CD4-positive, alpha-beta T cell (primary cell): Measurements from ENCODE around the gene GTF2A1L. TPM values are rescaled to one million over a fixed set of nuclear protein-coding genes. Genes with fewer than 3 reads are reported as not detected.

Source experiments
- ATAC-seq: fragments of 200-7000 bp; cut with Tn5 transposase; one replicate; pipeline ENCODE4 v1.10.0; 2022; ENCODE audit warnings: mild to moderate bottlenecking; ENCODE audit not compliant: poor library complexity
- CTCF ChIA-PET: fragments of 350-600 bp; sonication (Branson Sonifier 250); formaldehyde crosslinking; loops from one replicate; lab custom pipeline; 2021; ENCODE audit warnings: antibody characterized with exemption, inconsistent platforms; lab: Charles Lee
- POLR2A ChIA-PET: fragments of 350-600 bp; sonication (Branson Sonifier 250); formaldehyde crosslinking; loops from one replicate; lab custom pipeline; 2021; ENCODE audit warnings: antibody characterized with exemption, inconsistent platforms; lab: Charles Lee
- DNase-seq, 14 experiments: peaks; one replicate each; pipeline ENCODE4 v3.0.0-alpha.2; 2013 to 2020; ENCODE audit warnings: mixed read lengths in 2 of 14
- H3K27ac ChIP-seq, 2 donors: one replicate each; pipeline versions ENCODE4 v1.5.1 to v1.7.0; 2013; ENCODE audit warnings: low read length in 2 of 2, low read depth in 1 of 2, mild to moderate bottlenecking in 1 of 2
- H3K27me3 ChIP-seq, 2 experiments: 1 replicate in 1 of 2; 2 replicates in 1 of 2; pipeline versions ENCODE4 v1.6.1 to v1.7.0; 2013; ENCODE audit warnings: low read length in 2 of 2, control low read depth in 1 of 2, mild to moderate bottlenecking in 1 of 2, moderate library complexity in 1 of 2; ENCODE audit not compliant: insufficient read depth in 2 of 2, control insufficient read depth in 1 of 2
- H3K36me3 ChIP-seq: one replicate; pipeline ENCODE4 v1.6.1; 2013; ENCODE audit warnings: low read length, control low read depth; ENCODE audit not compliant: insufficient read depth
- H3K4me1 ChIP-seq: one replicate; pipeline ENCODE4 v1.6.1; 2013; ENCODE audit warnings: low read length, control low read depth; ENCODE audit not compliant: insufficient read depth
- H3K4me3 ChIP-seq: one replicate; pipeline ENCODE4 v1.5.1; 2013; ENCODE audit warnings: mild to moderate bottlenecking, low read length, moderate library complexity
- H3K9me3 ChIP-seq, 2 experiments: 1 replicate in 1 of 2; 2 replicates in 1 of 2; pipeline versions ENCODE4 v1.6.1 to v1.7.0; 2013; ENCODE audit warnings: low read length in 2 of 2, mild to moderate bottlenecking in 2 of 2, control low read depth in 1 of 2, moderate library complexity in 1 of 2; ENCODE audit not compliant: control insufficient read depth in 1 of 2, insufficient read depth in 1 of 2
- H3K27ac Mint-ChIP-seq: one replicate; pipeline ENCODE4 v1.8.0; 2020; ENCODE audit warnings: mixed read lengths
- H3K27me3 Mint-ChIP-seq: one replicate; pipeline ENCODE4 v1.8.0; 2021; ENCODE audit warnings: mixed read lengths
- H3K36me3 Mint-ChIP-seq: one replicate; pipeline ENCODE4 v1.8.0; 2021; ENCODE audit warnings: low read depth, mixed read lengths
- H3K4me1 Mint-ChIP-seq: one replicate; pipeline ENCODE4 v1.8.0; 2021; ENCODE audit warnings: low read depth, mixed read lengths
- H3K4me3 Mint-ChIP-seq: one replicate; pipeline ENCODE4 v1.8.0; 2020; ENCODE audit warnings: mild to moderate bottlenecking, mixed read lengths
- H3K9me3 Mint-ChIP-seq: one replicate; pipeline ENCODE4 v1.8.0; 2020; ENCODE audit warnings: mixed read lengths
- intact Hi-C, 2 experiments: fragments of 100-400 bp; cut with DNase I in 1 of 2; cut with micrococcal nuclease in 1 of 2; formaldehyde crosslinking; loops; one replicate each; pipeline versions ENCODE4 v1.15.1 to v1.9.0; 2023 to 2025; cut with DNase I, micrococcal nuclease
- total RNA-seq, 174 experiments: library from RNA in 2 of 174; stranded (reverse) in 2 of 174; gene quantifications; one replicate each; pipeline ENCODE4 v1.2.3 and lab custom pipeline; 2021 to 2026
- TF ChIP-seq, protein P1 (sequence below): fragments of 200-600 bp; IDR thresholded peaks from one replicate; pipeline ENCODE4 v1.8.0; 2022; ENCODE audit warnings: antibody characterized with exemption, mild to moderate bottlenecking

Gene GTF2A1L
- total RNA-seq, 2 experiments from 2014 or later: not detected

- H3K27ac ChIP-seq: no peak overlapping the region
- ChIA-PET POLR2A (no interaction called here), CTCF (no interaction called here)
- Mint-ChIP-seq H3K4me1 (no peaks in the 10 kb centered on the region), H3K27me3 (peaks cover 5% of the 10 kb centered on the region), H3K4me3 (no peak overlapping the region), H3K9me3 (no peaks in the 10 kb centered on the region), H3K27ac (no peak overlapping the region), H3K36me3 (no peaks in the 10 kb centered on the region)
- no peak overlapping the region for H3K4me3 ChIP-seq
- intact Hi-C loops: no loop called here
- DNase-seq: no peak
- no peaks in the 10 kb centered on the region for H3K36me3 ChIP-seq
- ATAC-seq: no peak
- H3K9me3 ChIP-seq: no peaks in the 10 kb centered on the region
- peaks cover 0 to 2% of the 10 kb centered on the region in 2 experiments for H3K27me3 ChIP-seq
- H3K4me1 ChIP-seq: no peaks in the 10 kb centered on the region
- TF ChIP-seq, protein P1, sequence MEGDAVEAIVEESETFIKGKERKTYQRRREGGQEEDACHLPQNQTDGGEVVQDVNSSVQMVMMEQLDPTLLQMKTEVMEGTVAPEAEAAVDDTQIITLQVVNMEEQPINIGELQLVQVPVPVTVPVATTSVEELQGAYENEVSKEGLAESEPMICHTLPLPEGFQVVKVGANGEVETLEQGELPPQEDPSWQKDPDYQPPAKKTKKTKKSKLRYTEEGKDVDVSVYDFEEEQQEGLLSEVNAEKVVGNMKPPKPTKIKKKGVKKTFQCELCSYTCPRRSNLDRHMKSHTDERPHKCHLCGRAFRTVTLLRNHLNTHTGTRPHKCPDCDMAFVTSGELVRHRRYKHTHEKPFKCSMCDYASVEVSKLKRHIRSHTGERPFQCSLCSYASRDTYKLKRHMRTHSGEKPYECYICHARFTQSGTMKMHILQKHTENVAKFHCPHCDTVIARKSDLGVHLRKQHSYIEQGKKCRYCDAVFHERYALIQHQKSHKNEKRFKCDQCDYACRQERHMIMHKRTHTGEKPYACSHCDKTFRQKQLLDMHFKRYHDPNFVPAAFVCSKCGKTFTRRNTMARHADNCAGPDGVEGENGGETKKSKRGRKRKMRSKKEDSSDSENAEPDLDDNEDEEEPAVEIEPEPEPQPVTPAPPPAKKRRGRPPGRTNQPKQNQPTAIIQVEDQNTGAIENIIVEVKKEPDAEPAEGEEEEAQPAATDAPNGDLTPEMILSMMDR: no peak
Observed at GRCh38 chr2:48668992-48669391, 51.3 kb downstream of the GTF2A1L start.

- Histone ChIP-seq H3K9me3 (no peaks in the 10 kb centered on the region), H3K4me1 (no peaks in the 10 kb centered on the region), H3K27ac (no peak overlapping the region), H3K27me3 (no peaks in the 10 kb centered on the region), H3K36me3 (no peaks in the 10 kb centered on the region), H3K4me3 (no peak overlapping the region)
- intact Hi-C loops: no loop called here
- H3K27me3 Mint-ChIP-seq: peaks cover 5% of the 10 kb centered on the region
- DNase-seq (no peak), ATAC-seq (no peak)
- no peaks in the 10 kb centered on the region for H3K36me3 Mint-ChIP-seq
- CTCF ChIA-PET: interaction anchor here (0.7 kb wide), 1 partner anchor 36 kb away, joined by 5 read pairs; no protein-coding TSS in a partner anchor
- no peak overlapping the region for H3K4me3 Mint-ChIP-seq
- peaks cover 7% of the 10 kb centered on the region for H3K4me1 Mint-ChIP-seq
- no peak overlapping the region for H3K27ac Mint-ChIP-seq
- POLR2A ChIA-PET: no interaction called here
- no peaks in the 10 kb centered on the region for H3K9me3 Mint-ChIP-seq
- TF ChIP-seq, protein P1: no peak
Observed at GRCh38 chr2:48673581-48673980, 55.9 kb downstream of the GTF2A1L start.

DNA sequence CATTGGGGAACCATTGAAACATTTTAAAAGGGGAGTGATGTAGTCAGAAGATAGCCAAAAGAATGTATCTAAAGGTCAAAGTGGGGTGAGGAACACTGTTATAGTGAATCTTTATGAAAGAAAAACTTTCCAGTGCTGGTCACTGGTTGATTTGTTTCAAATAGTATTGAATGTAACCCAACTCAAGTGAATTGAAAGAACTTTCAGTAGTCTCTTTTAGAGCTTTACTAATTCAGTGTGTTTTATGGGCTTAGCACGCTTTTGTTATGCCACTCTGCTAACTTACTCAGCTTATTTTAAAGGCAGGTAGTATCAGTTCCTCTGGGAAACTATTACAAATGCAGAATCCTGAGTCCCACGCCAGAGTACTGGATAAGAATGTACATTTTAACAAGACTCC lies 57.3 kb downstream of the GTF2A1L start:
- Mint-ChIP-seq H3K9me3 (no peaks in the 10 kb centered on the region), H3K36me3 (no peaks in the 10 kb centered on the region), H3K4me3 (no peak overlapping the region), H3K27me3 (peaks cover 2% of the 10 kb centered on the region), H3K4me1 (peaks cover 7% of the 10 kb centered on the region), H3K27ac (no peak overlapping the region)
- Histone ChIP-seq H3K9me3 (no peaks in the 10 kb centered on the region), H3K27ac (no peak overlapping the region), H3K4me1 (no peaks in the 10 kb centered on the region), H3K4me3 (no peak overlapping the region), H3K36me3 (no peaks in the 10 kb centered on the region), H3K27me3 (no peaks in the 10 kb centered on the region)
- ChIA-PET CTCF (no interaction called here), POLR2A (no interaction called here)
- TF ChIP-seq, protein P1: no peak
- intact Hi-C loops: no loop called here
- DNase-seq: no peak
- no peak for ATAC-seq
